Sigmoid colon (tissue), 4 donors: ENCODE results near the gene CDH15.

Source experiments
- POLR2AphosphoS5 ChIP-seq, 4 donors: sonication (generic); formaldehyde crosslinking; IDR thresholded peaks; one replicate each; pipeline ENCODE4 v1.6.1; 2017; ENCODE audit warnings: antibody characterized with exemption in 4 of 4
- TF ChIP-seq, protein P1 (sequence below), 4 experiments: fragments of 450-650 bp in 3 of 4; fragments of 200-600 bp in 1 of 4; IDR thresholded peaks; one replicate each; pipeline ENCODE4 v1.5.1; 2016 to 2019; ENCODE audit warnings: antibody characterized with exemption in 4 of 4, mild to moderate bottlenecking in 3 of 4, moderate library complexity in 2 of 4

GRCh38 chr16:89159850-89160354 is 11.6 kb upstream of the CDH15 start:
- TF ChIP-seq, protein P1, sequence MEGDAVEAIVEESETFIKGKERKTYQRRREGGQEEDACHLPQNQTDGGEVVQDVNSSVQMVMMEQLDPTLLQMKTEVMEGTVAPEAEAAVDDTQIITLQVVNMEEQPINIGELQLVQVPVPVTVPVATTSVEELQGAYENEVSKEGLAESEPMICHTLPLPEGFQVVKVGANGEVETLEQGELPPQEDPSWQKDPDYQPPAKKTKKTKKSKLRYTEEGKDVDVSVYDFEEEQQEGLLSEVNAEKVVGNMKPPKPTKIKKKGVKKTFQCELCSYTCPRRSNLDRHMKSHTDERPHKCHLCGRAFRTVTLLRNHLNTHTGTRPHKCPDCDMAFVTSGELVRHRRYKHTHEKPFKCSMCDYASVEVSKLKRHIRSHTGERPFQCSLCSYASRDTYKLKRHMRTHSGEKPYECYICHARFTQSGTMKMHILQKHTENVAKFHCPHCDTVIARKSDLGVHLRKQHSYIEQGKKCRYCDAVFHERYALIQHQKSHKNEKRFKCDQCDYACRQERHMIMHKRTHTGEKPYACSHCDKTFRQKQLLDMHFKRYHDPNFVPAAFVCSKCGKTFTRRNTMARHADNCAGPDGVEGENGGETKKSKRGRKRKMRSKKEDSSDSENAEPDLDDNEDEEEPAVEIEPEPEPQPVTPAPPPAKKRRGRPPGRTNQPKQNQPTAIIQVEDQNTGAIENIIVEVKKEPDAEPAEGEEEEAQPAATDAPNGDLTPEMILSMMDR (IDR thresholded peaks at IDR 0.05) = no peak
- no peak for TF ChIP-seq POLR2AphosphoS5 (IDR thresholded peaks at IDR 0.05)
